Esophagus mucosa (tissue), 1 donor: Measurements from ENCODE around the gene TRIM52. TPM values are rescaled to one million over a fixed set of nuclear protein-coding genes. Genes with fewer than 3 reads are reported as not detected.
"Not testable (repeated sequence)": the region's sequence is repeated elsewhere in the genome, so short reads cannot be mapped to it uniquely, and the experiment has no call there.

Source experiments
- ATAC-seq: fragments of 200-7000 bp; cut with Tn5 transposase; one replicate; pipeline ENCODE4 v1.9.1; 2020
- total RNA-seq: library from RNA; stranded (reverse); gene quantifications from one replicate; pipeline ENCODE4 v1.2.4, GENCODE V29; 2023
- donor health status: DM: yes; HTN: yes; CAD: no.

The TRIM52 gene
- total RNA-seq, 1 donor from 2014 or later = 2.7 TPM

- ATAC-seq = no peak
These were observed 48.9 kb downstream of the TRIM52 start for GRCh38 chr5:181212080-181212479.

GRCh38 chr5:181211208-181211607 lies 49.7 kb downstream of the TRIM52 start:
- no peak for ATAC-seq

DNA sequence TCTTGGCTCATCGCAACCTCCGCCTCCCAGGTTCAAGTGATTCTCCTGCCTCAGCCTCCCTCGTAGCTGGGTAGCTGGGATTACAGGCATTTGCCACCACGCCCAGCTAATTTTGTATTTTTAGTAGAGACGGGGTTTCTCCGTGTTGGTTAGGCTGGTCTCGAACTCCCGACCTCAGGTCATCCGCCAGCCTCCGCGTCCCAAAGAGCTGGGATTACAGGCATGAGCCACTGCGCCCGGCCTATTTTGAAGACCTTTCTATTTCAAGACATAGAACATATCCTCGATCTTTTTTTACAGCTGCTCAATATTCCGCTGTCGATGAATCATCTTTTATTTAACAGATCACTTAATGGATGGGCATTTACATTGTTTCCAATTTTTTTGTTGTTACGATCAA lies 50.2 kb downstream of the TRIM52 start:
- not testable (repeated sequence) for ATAC-seq

- not testable (repeated sequence) for ATAC-seq
These were observed 50.8 kb downstream of the TRIM52 start for GRCh38 chr5:181210148-181210547.

DNA sequence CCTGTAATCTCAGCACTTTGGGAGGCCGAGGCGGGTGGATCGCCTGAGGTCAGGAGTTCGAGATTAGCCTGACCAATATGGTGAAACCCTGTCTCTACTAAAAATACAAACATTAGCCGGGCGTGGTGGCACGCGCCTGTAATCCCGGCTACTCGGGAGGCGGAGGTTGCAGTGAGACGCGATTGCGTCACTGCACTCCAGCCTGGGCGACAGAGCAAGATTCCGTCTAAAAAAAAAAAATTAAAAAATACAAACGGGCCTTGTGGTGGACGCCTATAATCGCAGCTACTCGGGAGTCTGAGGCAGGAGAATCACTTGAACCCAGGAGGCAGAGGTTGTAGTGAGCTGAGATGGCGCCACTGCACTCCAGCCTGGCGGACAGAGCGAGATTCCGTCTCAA lies 51.9 kb downstream of the TRIM52 start:
- ATAC-seq = not testable (repeated sequence)

DNA sequence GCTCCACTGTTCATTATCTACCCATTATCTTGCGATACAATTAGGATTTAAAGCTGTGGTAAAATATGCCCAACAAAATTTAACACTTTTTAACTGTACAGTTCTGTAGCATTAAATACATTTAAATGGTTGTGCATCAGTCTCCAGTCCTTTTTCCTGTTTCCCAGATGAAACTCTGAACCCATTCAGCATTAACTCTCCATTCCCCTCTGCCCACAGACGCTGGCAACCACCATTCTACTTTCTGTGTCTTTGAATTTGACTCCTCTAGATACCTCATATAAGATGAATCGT lies 53.0 kb downstream of the TRIM52 start:
- ATAC-seq = no peak

DNA sequence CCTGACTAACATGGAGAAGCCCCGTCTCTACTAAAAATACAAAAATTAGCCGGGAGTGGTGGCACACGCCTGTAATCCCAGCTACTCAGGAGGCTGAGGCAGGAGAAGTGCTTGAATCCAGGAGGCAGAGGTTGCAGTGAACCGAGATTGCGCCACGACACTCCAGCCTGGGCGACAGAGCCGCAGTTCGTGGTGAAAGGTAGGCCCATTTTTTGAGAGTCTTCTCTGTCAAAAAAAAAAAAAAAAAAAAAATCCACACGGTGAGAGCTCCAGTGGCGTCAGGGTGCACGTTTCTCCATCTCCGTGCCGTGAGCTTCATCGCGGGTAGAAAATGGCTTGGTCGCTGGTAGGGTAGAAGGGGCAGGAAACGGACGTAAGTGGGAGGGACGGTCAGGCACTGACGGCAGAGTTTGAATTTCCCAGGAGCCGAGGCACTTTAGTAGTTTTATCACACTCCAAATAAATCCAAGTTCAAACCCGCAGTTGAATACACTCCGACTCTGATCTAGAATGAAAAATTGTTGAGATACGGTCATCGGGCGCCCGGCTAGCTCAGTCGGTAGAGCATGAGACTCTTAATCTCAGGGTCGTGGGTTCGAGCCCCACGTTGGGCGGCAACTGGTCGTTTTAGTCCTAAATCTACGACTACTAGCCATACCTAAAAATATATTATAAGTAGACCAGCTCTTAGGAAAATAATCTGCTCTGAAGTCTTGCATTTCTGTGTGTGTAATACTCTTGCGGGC lies 53.6 kb downstream of the TRIM52 start:
- peak; percentile 36 for ATAC-seq

GRCh38 chr5:181205761-181206649 lies 54.9 kb downstream of the TRIM52 start:
- ATAC-seq = no peak

Other genes starting within 250 kb of the TRIM52 start
- 2.5 TPM for gene BTNL9, start 220.9 kb downstream of the TRIM52 start, total RNA-seq
- gene OR2V1, start 130.0 kb downstream of the TRIM52 start, total RNA-seq = not detected
- not detected for gene OR2V2, start 113.6 kb downstream of the TRIM52 start, total RNA-seq
- 36.9 TPM for gene TRIM7, start 55.9 kb downstream of the TRIM52 start, total RNA-seq
- 16.4 TPM for gene TRIM41, start 37.9 kb downstream of the TRIM52 start, total RNA-seq
- 1,941 TPM for gene RACK1, start 17.2 kb downstream of the TRIM52 start, total RNA-seq
- not detected for gene OR4F3, start 106.1 kb upstream of the TRIM52 start, total RNA-seq